HG02973 (cell line): ENCODE measurements around the gene MGAT4B.

Source experiments
- ATAC-seq: cut with Tn5 transposase; IDR thresholded peaks from one replicate; pipeline ENCODE4 v1.9.1; 2021; ENCODE audit warnings: moderate library complexity; ENCODE audit not compliant: unreplicated experiment

MGAT4B gene

GRCh38 chr5:179773686-179774040 is 33.0 kb downstream of the MGAT4B start:
- no peak for ATAC-seq

- ATAC-seq: no peak
Measured at GRCh38 chr5:179772351-179772750, 34.3 kb downstream of the MGAT4B start.

- no peak for ATAC-seq
Measured at GRCh38 chr5:179771311-179771895, 35.3 kb downstream of the MGAT4B start.

- no peak for ATAC-seq
Measured at GRCh38 chr5:179769796-179770195, 36.9 kb downstream of the MGAT4B start.

- ATAC-seq: no peak
Measured at GRCh38 chr5:179769271-179769670, 37.4 kb downstream of the MGAT4B start.

- ATAC-seq: no peak
Measured at GRCh38 chr5:179768326-179769085, 38.2 kb downstream of the MGAT4B start.

GRCh38 chr5:179767496-179768100 is 39.1 kb downstream of the MGAT4B start:
- no peak for ATAC-seq

GRCh38 chr5:179766726-179767455 is 39.8 kb downstream of the MGAT4B start:
- ATAC-seq: no peak

- ATAC-seq: no peak
Measured at GRCh38 chr5:179766021-179766725, 40.5 kb downstream of the MGAT4B start.

GRCh38 chr5:179765400-179765799 is 41.3 kb downstream of the MGAT4B start:
- no peak for ATAC-seq

- no peak for ATAC-seq
Measured at GRCh38 chr5:179764056-179764455, 42.6 kb downstream of the MGAT4B start.

GRCh38 chr5:179763215-179763945 is 43.3 kb downstream of the MGAT4B start:
- ATAC-seq: peak; percentile 38

- ATAC-seq: no peak
Measured at GRCh38 chr5:179762781-179763176, 43.9 kb downstream of the MGAT4B start.

- ATAC-seq: peak; percentile 46
Measured at GRCh38 chr5:179762079-179762780, 44.4 kb downstream of the MGAT4B start.

GRCh38 chr5:179759581-179760551 is 46.8 kb downstream of the MGAT4B start:
- ATAC-seq: peak; percentile 48

- no peak for ATAC-seq
Measured at GRCh38 chr5:179758955-179759354, 47.7 kb downstream of the MGAT4B start.

- no peak for ATAC-seq
Measured at GRCh38 chr5:179755022-179755421, 51.6 kb downstream of the MGAT4B start.

- ATAC-seq: no peak
Measured at GRCh38 chr5:179753971-179754370, 52.7 kb downstream of the MGAT4B start.
